CD8-positive, alpha-beta memory T cell (primary cell): ENCODE results near the gene RNF40. TPM values are rescaled to one million over a fixed set of nuclear protein-coding genes. Genes with fewer than 3 reads are reported as not detected.

Source experiments
- CTCF ChIA-PET: fragments of 350-600 bp; sonication (Branson Sonifier 250); formaldehyde crosslinking; loops from one replicate; lab custom pipeline; 2021; ENCODE audit warnings: antibody characterized with exemption; lab: Charles Lee
- POLR2A ChIA-PET: fragments of 350-600 bp; sonication (Branson Sonifier 250); formaldehyde crosslinking; loops from one replicate; lab custom pipeline; 2021; ENCODE audit warnings: antibody characterized with exemption; lab: Charles Lee
- DNase-seq, 5 donors: peaks; one replicate each; pipeline versions ENCODE4 v3.0.0 to v3.0.0-alpha.2; 2020 to 2022; ENCODE audit warnings: mixed read lengths in 1 of 5
- H3K27ac ChIP-seq: one replicate; pipeline ENCODE4 v1.7.0; 2013; ENCODE audit warnings: low read depth, mild to moderate bottlenecking, low read length, moderate library complexity
- H3K27me3 ChIP-seq: 2 replicates; pipeline ENCODE4 v1.7.0; 2013; ENCODE audit warnings: low read length, mild to moderate bottlenecking; ENCODE audit not compliant: insufficient read depth, poor library complexity, severe bottlenecking
- H3K36me3 ChIP-seq: 2 replicates; pipeline ENCODE4 v1.7.0; 2013; ENCODE audit warnings: mild to moderate bottlenecking, low read length, moderate library complexity; ENCODE audit not compliant: insufficient read depth
- H3K4me1 ChIP-seq: 2 replicates; pipeline ENCODE4 v1.7.0; 2013; ENCODE audit warnings: mild to moderate bottlenecking, low read length, moderate library complexity; ENCODE audit not compliant: insufficient read depth
- H3K4me3 ChIP-seq: 2 replicates; pipeline ENCODE4 v1.7.0; 2013; ENCODE audit warnings: mild to moderate bottlenecking, low read length
- H3K9me3 ChIP-seq: 2 replicates; pipeline ENCODE4 v1.7.0; 2013; ENCODE audit warnings: mild to moderate bottlenecking, low read length
- H3K27ac Mint-ChIP-seq, 8 donors: one replicate each; pipeline ENCODE4 v1.8.0; 2020 to 2021; ENCODE audit warnings: mixed read lengths in 8 of 8, mild to moderate bottlenecking in 6 of 8, inconsistent platforms in 3 of 8, moderate library complexity in 3 of 8
- H3K27me3 Mint-ChIP-seq, 2 donors: one replicate each; pipeline ENCODE4 v1.8.0; 2020 to 2021; ENCODE audit warnings: mixed read lengths in 2 of 2, mild to moderate bottlenecking in 1 of 2, moderate library complexity in 1 of 2
- H3K36me3 Mint-ChIP-seq, 3 donors: one replicate each; pipeline ENCODE4 v1.8.0; 2020 to 2021; ENCODE audit warnings: mixed read lengths in 3 of 3, inconsistent platforms in 1 of 3, mild to moderate bottlenecking in 1 of 3
- H3K4me1 Mint-ChIP-seq, 3 donors: one replicate each; pipeline ENCODE4 v1.8.0; 2020 to 2021; ENCODE audit warnings: mixed read lengths in 3 of 3, inconsistent platforms in 1 of 3, mild to moderate bottlenecking in 1 of 3
- H3K4me3 Mint-ChIP-seq, 7 donors: one replicate each; pipeline ENCODE4 v1.8.0; 2020 to 2021; ENCODE audit warnings: mixed read lengths in 7 of 7, mild to moderate bottlenecking in 6 of 7, moderate library complexity in 4 of 7, inconsistent platforms in 2 of 7
- H3K9me3 Mint-ChIP-seq, 5 donors: one replicate each; pipeline ENCODE4 v1.8.0; 2020 to 2022; ENCODE audit warnings: mixed read lengths in 5 of 5, mild to moderate bottlenecking in 3 of 5, moderate library complexity in 2 of 5, inconsistent platforms in 1 of 5
- polyA plus RNA-seq: library from polyadenylated mRNA; unstranded; fragments of 300-500 nt; fragmentation: Illumina TruSeq; gene quantifications from one replicate; pipeline ENCODE4 v1.2.3, GENCODE V29; 2021
- total RNA-seq, 2 experiments: library from RNA; stranded (reverse); gene quantifications; one replicate each; pipeline ENCODE4 v1.2.3, GENCODE V29; 2021

Gene RNF40
- total and polyA plus RNA-seq, 3 experiments from 2014 or later: 61.9 to 157 (median 152) TPM

DNA sequence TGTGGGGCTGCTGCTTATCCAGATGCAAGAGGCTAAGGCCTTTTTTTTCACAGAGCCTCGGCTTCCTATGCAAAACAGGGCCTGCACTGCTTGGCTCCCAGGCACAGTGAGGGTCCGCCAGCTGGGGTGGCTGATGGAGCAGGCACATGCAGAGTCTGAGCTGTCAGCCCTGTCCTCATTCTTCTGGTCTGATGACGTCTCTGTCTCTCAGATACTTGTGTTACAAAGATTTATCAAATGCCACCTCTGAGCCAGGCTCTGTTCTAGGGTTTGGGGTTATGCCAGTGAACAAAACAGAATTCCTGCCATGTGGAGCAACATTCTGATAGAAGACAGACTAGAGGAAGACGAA lies 4.8 kb downstream of the RNF40 start:
- peak overlapping the region in 7 of 8 donors; percentile 1 to 95 (median 87) for H3K27ac Mint-ChIP-seq
- Histone ChIP-seq H3K27ac (no peak overlapping the region), H3K27me3 (no peaks in the 10 kb centered on the region), H3K9me3 (no peaks in the 10 kb centered on the region), H3K36me3 (peaks cover 78% of the 10 kb centered on the region), H3K4me1 (peaks cover 31% of the 10 kb centered on the region), H3K4me3 (no peak overlapping the region)
- no peaks in the 10 kb centered on the region for H3K9me3 Mint-ChIP-seq
- peaks cover 4 to 97% (median 17%) of the 10 kb centered on the region in 3 donors for H3K36me3 Mint-ChIP-seq
- H3K4me1 Mint-ChIP-seq: peaks cover 33 to 52% (median 45%) of the 10 kb centered on the region in 3 donors
- CTCF ChIA-PET: interaction anchor here (1.9 kb wide), 1 partner anchor 135 kb away, joined by 5 read pairs; no protein-coding TSS in a partner anchor
- peak overlapping the region in 2 of 7 donors; percentile 36 to 65 for H3K4me3 Mint-ChIP-seq
- POLR2A ChIA-PET: interaction anchor here (0.5 to 0.6 kb wide), 2 partner anchors 104 to 173 kb away, joined by 3 to 5 read pairs; no protein-coding TSS in a partner anchor
- H3K27me3 Mint-ChIP-seq: no peaks in the 10 kb centered on the region
- no peak for DNase-seq

GRCh38 chr16:30767767-30768465 lies 5.8 kb downstream of the RNF40 start:
- ChIA-PET CTCF (interaction anchor here (1.4 to 1.9 kb wide), 2 partner anchors 46 to 134 kb away, joined by 5 read pairs; no protein-coding TSS in a partner anchor), POLR2A (interaction anchor here (0.8 kb wide), 1 partner anchor 139 kb away, joined by 3 read pairs; no protein-coding TSS in a partner anchor)
- DNase-seq: peak in 4 of 5 donors; percentile 45 to 82 (median 70)
- H3K4me1 Mint-ChIP-seq: peaks cover 34 to 51% (median 45%) of the 10 kb centered on the region in 3 donors
- H3K4me3 Mint-ChIP-seq: peak overlapping the region; percentile 23 to 86 (median 59)
- H3K9me3 ChIP-seq: no peaks in the 10 kb centered on the region
- H3K27ac Mint-ChIP-seq: peak overlapping the region; percentile 37 to 97 (median 87)
- peaks cover 4 to 97% (median 24%) of the 10 kb centered on the region in 3 donors for H3K36me3 Mint-ChIP-seq
- H3K27ac ChIP-seq: no peak overlapping the region
- no peaks in the 10 kb centered on the region for H3K27me3 Mint-ChIP-seq
- no peaks in the 10 kb centered on the region for H3K9me3 Mint-ChIP-seq
- no peaks in the 10 kb centered on the region for H3K27me3 ChIP-seq
- H3K36me3 ChIP-seq: peaks cover 87% of the 10 kb centered on the region
- peaks cover 27% of the 10 kb centered on the region for H3K4me1 ChIP-seq
- H3K4me3 ChIP-seq: no peak overlapping the region

- Histone ChIP-seq H3K27me3 (no peaks in the 10 kb centered on the region), H3K4me1 (peaks cover 19% of the 10 kb centered on the region), H3K4me3 (no peak overlapping the region), H3K36me3 (peaks cover 82% of the 10 kb centered on the region), H3K27ac (no peak overlapping the region), H3K9me3 (no peaks in the 10 kb centered on the region)
- Mint-ChIP-seq H3K27me3 (no peaks in the 10 kb centered on the region), H3K9me3 (no peaks in the 10 kb centered on the region), H3K27ac (peak overlapping the region in 3 of 8 donors; percentile 32 to 89 (median 56)), H3K4me3 (no peak overlapping the region), H3K4me1 (peaks cover 30 to 46% (median 42%) of the 10 kb centered on the region in 3 donors), H3K36me3 (peaks cover 4 to 97% (median 28%) of the 10 kb centered on the region in 3 donors)
- POLR2A ChIA-PET: interaction anchor here (0.9 kb wide), 1 partner anchor 45 kb away, joined by 3 read pairs; no protein-coding TSS in a partner anchor
- DNase-seq: no peak
- CTCF ChIA-PET: interaction anchor here (1.4 to 2.1 kb wide), 3 partner anchors 45 to 133 kb away, joined by 5 read pairs; no protein-coding TSS in a partner anchor
These were observed 6.6 kb downstream of the RNF40 start for GRCh38 chr16:30768583-30769181.

DNA sequence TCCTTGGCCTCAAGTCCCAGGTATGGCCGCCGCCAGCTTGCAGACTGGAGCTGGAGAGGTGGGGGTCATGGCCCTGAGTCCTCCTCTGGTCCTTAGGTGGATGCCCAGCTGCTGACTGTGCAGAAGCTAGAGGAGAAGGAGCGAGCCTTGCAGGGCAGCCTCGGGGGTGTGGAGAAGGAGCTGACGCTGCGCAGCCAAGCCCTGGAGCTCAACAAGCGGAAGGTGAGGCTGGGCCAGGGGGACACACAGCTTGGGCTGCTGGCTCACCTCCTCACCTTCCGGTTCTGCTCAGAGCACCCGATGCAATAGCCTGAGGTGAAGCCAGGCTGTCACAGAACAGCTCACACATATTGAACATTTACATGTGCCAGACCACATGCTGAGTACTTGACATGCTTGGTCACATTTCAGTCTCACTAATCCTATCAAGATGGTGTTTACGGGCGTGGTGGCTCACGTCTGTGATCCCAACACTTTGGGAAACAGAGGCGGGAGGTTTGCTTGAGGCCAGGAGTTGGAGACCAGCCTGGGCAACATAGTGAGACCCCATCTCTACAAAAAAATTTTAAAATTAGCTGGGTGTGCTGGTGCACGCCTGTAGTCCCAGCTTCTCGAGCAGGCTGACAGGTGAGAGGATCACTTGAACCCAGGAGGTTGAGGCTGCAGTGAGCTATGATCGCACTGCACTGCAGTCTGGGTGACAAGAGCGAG lies 7.4 kb downstream of the RNF40 start:
- Mint-ChIP-seq H3K36me3 (peaks cover 4 to 97% (median 28%) of the 10 kb centered on the region in 3 donors), H3K4me1 (peaks cover 28 to 45% (median 37%) of the 10 kb centered on the region in 3 donors), H3K27ac (peak overlapping the region in 2 of 8 donors; percentile 6 to 50), H3K9me3 (no peaks in the 10 kb centered on the region), H3K4me3 (no peak overlapping the region), H3K27me3 (no peaks in the 10 kb centered on the region)
- Histone ChIP-seq H3K27me3 (no peaks in the 10 kb centered on the region), H3K4me1 (peaks cover 11% of the 10 kb centered on the region), H3K36me3 (peaks cover 74% of the 10 kb centered on the region), H3K4me3 (no peak overlapping the region), H3K9me3 (no peaks in the 10 kb centered on the region), H3K27ac (no peak overlapping the region)
- ChIA-PET POLR2A (interaction anchor here (0.9 kb wide), 1 partner anchor 44 kb away, joined by 3 read pairs; no protein-coding TSS in a partner anchor), CTCF (interaction anchor here (1.2 to 2.1 kb wide), 2 partner anchors 36 to 45 kb away, joined by 4 to 5 read pairs; no protein-coding TSS in a partner anchor)
- no peak for DNase-seq

DNA sequence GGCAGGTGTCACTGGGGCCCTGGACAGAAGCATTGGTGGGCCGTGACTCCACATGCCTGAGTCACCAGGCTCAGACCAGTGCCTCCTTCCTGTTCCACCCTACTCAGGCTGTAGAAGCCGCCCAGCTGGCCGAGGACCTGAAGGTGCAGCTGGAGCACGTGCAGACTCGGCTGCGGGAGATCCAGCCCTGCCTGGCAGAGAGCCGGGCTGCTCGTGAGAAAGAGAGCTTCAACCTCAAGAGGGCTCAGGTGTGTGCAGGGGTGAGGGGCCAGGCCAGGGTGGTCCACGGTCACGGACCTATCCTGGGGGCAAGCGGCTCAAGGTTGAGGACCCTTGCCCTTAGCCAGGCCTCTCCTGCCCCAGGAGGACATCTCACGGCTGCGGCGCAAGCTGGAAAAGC lies 9.6 kb downstream of the RNF40 start:
- Mint-ChIP-seq H3K27me3 (no peaks in the 10 kb centered on the region), H3K4me1 (peaks cover 25 to 50% (median 33%) of the 10 kb centered on the region in 3 donors), H3K4me3 (no peak overlapping the region), H3K36me3 (peaks cover 4 to 80% (median 26%) of the 10 kb centered on the region in 3 donors), H3K9me3 (no peaks in the 10 kb centered on the region), H3K27ac (no peak overlapping the region)
- H3K4me1 ChIP-seq: peaks cover 14% of the 10 kb centered on the region
- no peaks in the 10 kb centered on the region for H3K9me3 ChIP-seq
- no peak overlapping the region for H3K27ac ChIP-seq
- POLR2A ChIA-PET: no interaction called here
- peaks cover 52% of the 10 kb centered on the region for H3K36me3 ChIP-seq
- H3K4me3 ChIP-seq: no peak overlapping the region
- H3K27me3 ChIP-seq: no peaks in the 10 kb centered on the region
- CTCF ChIA-PET: no interaction called here
- DNase-seq: no peak

GRCh38 chr16:30773826-30774225 lies 11.7 kb downstream of the RNF40 start:
- peak overlapping the region in 3 of 8 donors; percentile 12 to 58 (median 56) for H3K27ac Mint-ChIP-seq
- H3K27me3 Mint-ChIP-seq: peaks cover 0 to 6% of the 10 kb centered on the region in 2 donors
- H3K36me3 Mint-ChIP-seq: peaks cover 0 to 59% (median 14%) of the 10 kb centered on the region in 3 donors
- H3K4me1 Mint-ChIP-seq: peaks cover 19 to 39% (median 24%) of the 10 kb centered on the region in 3 donors
- no peak overlapping the region for H3K4me3 Mint-ChIP-seq
- Histone ChIP-seq H3K27ac (no peak overlapping the region), H3K4me1 (peaks cover 4% of the 10 kb centered on the region), H3K36me3 (peaks cover 32% of the 10 kb centered on the region), H3K9me3 (no peaks in the 10 kb centered on the region), H3K27me3 (no peaks in the 10 kb centered on the region), H3K4me3 (no peak overlapping the region)
- ChIA-PET CTCF (no interaction called here), POLR2A (no interaction called here)
- H3K9me3 Mint-ChIP-seq: no peaks in the 10 kb centered on the region
- DNase-seq: no peak

DNA sequence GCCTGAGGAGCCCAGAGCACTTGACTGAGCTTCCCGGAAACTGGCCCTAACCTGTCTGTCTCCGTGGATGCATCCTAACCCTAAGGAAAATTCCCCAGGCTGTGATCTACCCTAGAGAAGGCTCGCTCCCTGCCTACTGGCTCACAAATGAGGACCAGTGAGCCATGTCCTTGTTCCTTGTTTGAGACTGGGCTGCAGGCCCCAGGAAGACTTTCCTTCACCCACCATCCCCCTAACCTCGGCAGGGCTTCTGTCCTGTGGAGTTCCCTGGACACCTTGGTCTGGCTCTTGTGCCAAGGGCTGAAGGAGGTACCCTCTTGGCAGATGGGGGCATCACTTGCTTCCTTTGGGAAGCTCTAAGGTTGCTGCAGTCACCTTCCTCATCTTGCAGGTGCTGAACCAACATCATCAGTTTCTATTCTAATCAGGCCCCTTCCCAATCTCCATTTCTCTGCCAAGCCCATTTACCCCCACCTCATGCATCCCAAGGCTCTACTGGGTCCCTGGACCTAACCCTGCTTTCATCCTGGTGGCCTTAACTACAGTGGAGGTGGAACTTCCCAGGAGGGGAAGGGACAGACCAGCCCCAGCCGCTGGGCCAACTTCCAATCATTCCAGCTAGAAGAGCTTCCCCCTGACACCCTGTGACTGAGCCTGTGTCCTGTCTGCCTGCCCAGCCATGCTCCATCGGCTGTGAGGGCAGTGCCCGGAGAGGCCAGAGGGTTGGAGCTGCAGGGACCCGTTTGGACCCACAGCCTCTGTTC lies 12.4 kb downstream of the RNF40 start:
- Histone ChIP-seq H3K9me3 (no peaks in the 10 kb centered on the region), H3K27me3 (no peaks in the 10 kb centered on the region), H3K4me1 (peaks cover 4% of the 10 kb centered on the region), H3K36me3 (peaks cover 25% of the 10 kb centered on the region), H3K27ac (no peak overlapping the region), H3K4me3 (peak overlapping the region; percentile 77)
- Mint-ChIP-seq H3K9me3 (no peaks in the 10 kb centered on the region), H3K27me3 (peaks cover 0 to 6% of the 10 kb centered on the region in 2 donors), H3K4me1 (peaks cover 19 to 39% (median 20%) of the 10 kb centered on the region in 3 donors), H3K36me3 (peaks cover 0 to 52% (median 13%) of the 10 kb centered on the region in 3 donors), H3K27ac (peak overlapping the region in 4 of 8 donors; percentile 56 to 96 (median 73)), H3K4me3 (peak overlapping the region; percentile 48 to 94 (median 92))
- DNase-seq: no peak
- CTCF ChIA-PET: interaction anchor here (0.6 kb wide), 1 partner anchor 40 kb away, joined by 3 read pairs; no protein-coding TSS in a partner anchor
- POLR2A ChIA-PET: interaction anchor here (0.5 to 1.4 kb wide), 3 partner anchors 27 to 357 kb away, joined by 4 to 5 read pairs (median 5); partner anchors contain the start of gene PHKG2
